ENCODE measurements around the gene GJD2.

GRCh38 chr15:34789326-34789725 lies 34.5 kb upstream of the GJD2 start:
- TF ChIP-seq GATA3 (IDR thresholded peaks at IDR 0.05; ENCODE audit: low read depth, low read length) (no peak), GATA2 (IDR thresholded peaks at IDR 0.05; ENCODE audit: low read depth, low read length) (no peak)

Data from SH-SY5Y (cell line).